ENCODE data around the gene TMEM107. TPM values are rescaled to one million over a fixed set of nuclear protein-coding genes. Genes with fewer than 3 reads are reported as not detected.

Gene TMEM107
- total RNA-seq, 4 donors from 2014 or later = 11.2 to 18.8 (median 15.5) TPM

GRCh38 chr17:8151120-8151640 lies 25.0 kb downstream of the TMEM107 start:
- peak overlapping the region; percentile 98 to 100 (median 99) for H3K27ac ChIP-seq
- WGBS, 2 donors (ENCODE audit: low coverage in 1 of 2) = 0% methylated on average over 5 of the region's 38 CpGs; no CpG with 5 or more reads in 1 of the 2 donors
- H3K9me3 ChIP-seq = no peaks in the 10 kb centered on the region
- peak; percentile 92 for TF ChIP-seq EP300 (IDR thresholded peaks at IDR 0.05)
- peak in 1 of 2 donors; percentile 28 for TF ChIP-seq POLR2A (IDR thresholded peaks at IDR 0.05)
- peak; percentile 85 for TF ChIP-seq POLR2AphosphoS5 (IDR thresholded peaks at IDR 0.05)
- peak in 2 of 4 experiments; percentile 33 to 51 for TF ChIP-seq CTCF (IDR thresholded peaks at IDR 0.05)
- peaks cover 8 to 55% of the 10 kb centered on the region in 2 donors for H3K36me3 ChIP-seq
- H3K4me3 ChIP-seq = peak overlapping the region; percentile 77 to 79
- H3K27me3 ChIP-seq = no peaks in the 10 kb centered on the region
- H3K4me1 ChIP-seq = peaks cover 0 to 63% (median 29%) of the 10 kb centered on the region in 3 donors
- ATAC-seq = peak; percentile 37

- H3K36me3 ChIP-seq = peaks cover 12 to 62% of the 10 kb centered on the region in 2 donors
- peak overlapping the region; percentile 77 to 79 for H3K4me3 ChIP-seq
- no peaks in the 10 kb centered on the region for H3K27me3 ChIP-seq
- no peak for ATAC-seq
- WGBS, 2 donors (ENCODE audit: low coverage in 1 of 2) = 0% methylated on average over 2 of the region's 18 CpGs; no CpG with 5 or more reads in 1 of the 2 donors
- peak overlapping the region; percentile 98 to 100 (median 99) for H3K27ac ChIP-seq
- H3K4me1 ChIP-seq = peaks cover 0 to 70% (median 29%) of the 10 kb centered on the region in 3 donors
- no peaks in the 10 kb centered on the region for H3K9me3 ChIP-seq
- no peak for TF ChIP-seq POLR2A (IDR thresholded peaks at IDR 0.05)
- TF ChIP-seq EP300 (IDR thresholded peaks at IDR 0.05) = no peak
- peak; percentile 35 for TF ChIP-seq POLR2AphosphoS5 (IDR thresholded peaks at IDR 0.05)
- no peak for TF ChIP-seq CTCF (IDR thresholded peaks at IDR 0.05)
Measured at GRCh38 chr17:8150194-8151119, 25.7 kb downstream of the TMEM107 start.

- Histone ChIP-seq H3K27me3 (no peaks in the 10 kb centered on the region), H3K36me3 (peaks cover 12 to 71% of the 10 kb centered on the region in 2 donors), H3K4me3 (peak overlapping the region in 1 of 2 donors; percentile 79), H3K27ac (peak overlapping the region in 3 of 4 donors; percentile 99 to 100 (median 99)), H3K4me1 (peaks cover 0 to 78% (median 29%) of the 10 kb centered on the region in 3 donors), H3K9me3 (no peaks in the 10 kb centered on the region)
- no peak for TF ChIP-seq EP300 (IDR thresholded peaks at IDR 0.05)
- TF ChIP-seq CTCF (IDR thresholded peaks at IDR 0.05) = no peak
- peak in 1 of 2 donors; percentile 19 for TF ChIP-seq POLR2A (IDR thresholded peaks at IDR 0.05)
- peak; percentile 24 for TF ChIP-seq POLR2AphosphoS5 (IDR thresholded peaks at IDR 0.05)
- no peak for ATAC-seq
- 73 to 100% methylated on average over 1 to 9 of the region's 29 CpGs for WGBS, 2 donors (ENCODE audit: low coverage in 1 of 2)
Measured at GRCh38 chr17:8149419-8150193, 26.6 kb downstream of the TMEM107 start.

- 60% methylated on average over 1 of the region's 13 CpGs; no CpG with 5 or more reads in 1 of the 2 donors for WGBS, 2 donors (ENCODE audit: low coverage in 1 of 2)
- Histone ChIP-seq H3K36me3 (peaks cover 12 to 81% of the 10 kb centered on the region in 2 donors), H3K9me3 (no peaks in the 10 kb centered on the region), H3K27ac (peak overlapping the region in 3 of 4 donors; percentile 99 to 100 (median 99)), H3K4me1 (peaks cover 0 to 86% (median 29%) of the 10 kb centered on the region in 3 donors), H3K27me3 (no peaks in the 10 kb centered on the region), H3K4me3 (no peak overlapping the region)
- no peak for ATAC-seq
- TF ChIP-seq CTCF (IDR thresholded peaks at IDR 0.05) (no peak), POLR2AphosphoS5 (IDR thresholded peaks at IDR 0.05) (no peak), EP300 (IDR thresholded peaks at IDR 0.05) (no peak), POLR2A (IDR thresholded peaks at IDR 0.05) (no peak)
Measured at GRCh38 chr17:8148560-8148959, 27.6 kb downstream of the TMEM107 start.
